GM12878 (cell line): ENCODE results near the gene SLC25A15. TPM values are rescaled to one million over a fixed set of nuclear protein-coding genes. Genes with fewer than 3 reads are reported as not detected.

Experiments used
- ATAC-seq: fragments of 200-7000 bp; cut with Tn5 transposase; 3 replicates; pipeline ENCODE4 v1.9.1; 2020; ENCODE audit warnings: mild to moderate bottlenecking, moderate library complexity
- BruUV-seq: library from RNA; stranded (reverse); fragments of 400-500 nt; replicated peaks from 2 replicates; lab custom pipeline; 2021; lab: Mats Ljungman, UMichigan
- CTCF ChIA-PET: fragments of 300-600 bp; sonication (Branson Sonifier 250); formaldehyde crosslinking; extraction: SDS; loops from one replicate; lab custom pipeline; 2021; ENCODE audit warnings: inconsistent platforms; lab: Yijun Ruan, JAX
- POLR2A ChIA-PET: fragments of 350-600 bp; formaldehyde crosslinking; extraction: SDS; loops from one replicate; lab custom pipeline; 2021; ENCODE audit warnings: inconsistent platforms; lab: Charles Lee
- RAD21 ChIA-PET: fragments of 300-600 bp; sonication (Branson Sonifier 250); formaldehyde crosslinking; loops from one replicate; lab custom pipeline; 2023; ENCODE audit warnings: antibody characterized with exemption; ENCODE audit not compliant: unreplicated experiment; lab: Charles Lee
- SMC1A ChIA-PET: fragments of 300-600 bp; sonication (Branson Sonifier 250); formaldehyde crosslinking; loops from one replicate; lab custom pipeline; 2023; ENCODE audit not compliant: unreplicated experiment, uncharacterized antibody; lab: Charles Lee
- DNase-seq: peaks from one replicate; pipeline ENCODE4 v3.0.0-alpha.2; 2011; ENCODE audit warnings: low read depth, low spot score
- FAIRE-seq: peaks from 3 replicates; lab custom pipeline; 2011; peaks lifted over from hg19 to GRCh38; lab: Jason Lieb, UNC
- H2AFZ ChIP-seq: 2 replicates; pipeline ENCODE4 v1.6.0; 2011; ENCODE audit warnings: low read depth, low read length, control low read depth; ENCODE audit not compliant: control insufficient read depth
- H3K27ac ChIP-seq: 2 replicates; pipeline ENCODE4 v1.5.1; 2011; ENCODE audit warnings: control low read depth; ENCODE audit not compliant: control insufficient read depth, insufficient read depth
- H3K27me3 ChIP-seq, 2 experiments: replicated peaks in 1 of 2; 2 replicates each; pipeline versions ENCODE4 v1.6.0 to v1.6.1; 2011; ENCODE audit warnings: low read length in 1 of 2; ENCODE audit not compliant: control insufficient read depth in 2 of 2, insufficient read depth in 2 of 2
- H3K36me3 ChIP-seq, 2 experiments: 2 replicates each; pipeline ENCODE4 v1.5.1; 2011; ENCODE audit warnings: low read length in 1 of 2; ENCODE audit not compliant: control insufficient read depth in 2 of 2, insufficient read depth in 2 of 2
- H3K4me1 ChIP-seq: 2 replicates; pipeline ENCODE4 v1.6.1; 2011; ENCODE audit warnings: mild to moderate bottlenecking, low read length, moderate library complexity, mixed read lengths; ENCODE audit not compliant: control insufficient read depth, insufficient read depth
- H3K4me2 ChIP-seq: 2 replicates; pipeline ENCODE4 v1.6.0; 2011; ENCODE audit warnings: control low read depth; ENCODE audit not compliant: control insufficient read depth, insufficient read depth
- H3K4me3 ChIP-seq: fragments of 200-600 bp; sonication (generic); 2 replicates; pipeline ENCODE4 v1.5.1; 2016
- H3K79me2 ChIP-seq: 2 replicates; pipeline ENCODE4 v1.6.0; 2011; ENCODE audit warnings: low read length; ENCODE audit not compliant: control insufficient read depth, insufficient read depth
- H3K9ac ChIP-seq: 2 replicates; pipeline ENCODE4 v1.8.0; 2011; ENCODE audit warnings: low read length, control low read depth, mixed read lengths; ENCODE audit not compliant: control insufficient read depth, insufficient read depth
- H3K9me3 ChIP-seq: replicated peaks from 3 replicates; pipeline ENCODE4 v1.5.1; 2011; ENCODE audit warnings: mild to moderate bottlenecking, low read length; ENCODE audit not compliant: control insufficient read depth, insufficient read depth
- H4K20me1 ChIP-seq: 2 replicates; pipeline ENCODE4 v1.6.0; 2011; ENCODE audit not compliant: control insufficient read depth, insufficient read depth
- CBFB ChIP-seq: IDR thresholded peaks from 2 replicates; pipeline ENCODE4 v1.6.1; 2016; ENCODE audit warnings: antibody characterized with exemption, low read depth
- CBX5 ChIP-seq: sonication (generic); IDR thresholded peaks from 2 replicates; pipeline ENCODE4 v1.6.1; 2016; ENCODE audit warnings: low read depth, moderate library complexity, mild to moderate bottlenecking, inconsistent platforms
- CTCF ChIP-seq, 3 experiments: IDR thresholded peaks in 2 of 3; conservative IDR thresholded peaks in 1 of 3; 2 replicates each; pipeline ENCODE4 v1.5.1; 2011; ENCODE audit warnings: low read depth in 3 of 3, low read length in 3 of 3, mild to moderate bottlenecking in 3 of 3, control low read depth in 2 of 3, moderate library complexity in 2 of 3, inconsistent platforms in 1 of 3, mixed read lengths in 1 of 3; ENCODE audit not compliant: control insufficient read depth in 2 of 3, insufficient read depth in 1 of 3; ENCODE audit errors: extremely low read depth in 1 of 3
- MEF2A ChIP-seq: IDR thresholded peaks from 2 replicates; pipeline ENCODE4 v1.6.1; 2011; ENCODE audit warnings: low read depth, mild to moderate bottlenecking, low read length, moderate library complexity; ENCODE audit not compliant: insufficient read depth
- NR2C1 ChIP-seq: fragments of 450-650 bp; IDR thresholded peaks from 2 replicates; pipeline ENCODE4 v1.6.1; 2017; ENCODE audit warnings: antibody characterized with exemption, mild to moderate bottlenecking, moderate library complexity
- RAD21 ChIP-seq: IDR thresholded peaks from 2 replicates; pipeline ENCODE4 v1.6.1; 2011; ENCODE audit warnings: mild to moderate bottlenecking, low read depth, low read length, moderate library complexity; ENCODE audit not compliant: insufficient read depth
- RELB ChIP-seq: fragments of 450-650 bp; IDR thresholded peaks from 2 replicates; pipeline ENCODE4 v1.6.1; 2017; ENCODE audit warnings: low read depth, mild to moderate bottlenecking, moderate library complexity
- SMC3 ChIP-seq: IDR thresholded peaks from 2 replicates; pipeline ENCODE4 v1.6.1; 2011; ENCODE audit warnings: low read length, improper control_type of control experiment, borderline replicate concordance
- SP1 ChIP-seq: IDR thresholded peaks from one replicate; pipeline ENCODE4 v1.6.1; 2011; ENCODE audit warnings: low read depth, low read length
- YY1 ChIP-seq: IDR thresholded peaks from 2 replicates; pipeline ENCODE4 v1.6.1; 2011; ENCODE audit warnings: low read depth, mild to moderate bottlenecking, low read length
- ZNF622 ChIP-seq: fragments of 450-650 bp; IDR thresholded peaks from 2 replicates; pipeline ENCODE4 v1.6.1; 2017; ENCODE audit warnings: mild to moderate bottlenecking, inconsistent platforms
- WGBS: methylation state at CpG from one replicate; pipeline ENCODE4 v1.1.6; 2016; ENCODE audit warnings: low lambda C conversion rate; ENCODE audit not compliant: insufficient replicate concordance, insufficient coverage; ENCODE audit errors: missing lambda C conversion rate; 5-methylcytosine and 5-hydroxymethylcytosine counted together
- in situ Hi-C: fragments of 300-500 bp; cut with MboI; formaldehyde crosslinking; loops from 9 replicates; pipeline ENCODE4 v1.14.3; 2018; ENCODE audit warnings: mixed read lengths
- intact Hi-C: fragments of 100-400 bp; cut with micrococcal nuclease; formaldehyde crosslinking; loops from one replicate; pipeline ENCODE4 v1.14.2; 2022; ENCODE audit not compliant: unreplicated experiment
- polyA plus RNA-seq, 11 experiments: library from polyadenylated mRNA; depleted of rRNA in 4 of 11; unstranded in 6 of 11; stranded (reverse) in 5 of 11; fragments of >200 nt; fragmentation: Nextera tagmentation in 4 of 11; fragmentation: Illumina TruSeq in 1 of 11; extraction: Ambion mirVana in 4 of 11; extraction: Trizol in 1 of 11; gene quantifications; 1 replicate in 1 of 11; 2 replicates in 10 of 11; pipeline versions ENCODE4 v1.2.1 to v1.2.3, GENCODE V29; 2011 to 2016; ENCODE audit warnings: inconsistent platforms in 2 of 11, missing spikeins in 2 of 11, low read depth in 1 of 11
- total RNA-seq, 4 experiments: library from RNA; depleted of rRNA in 3 of 4; stranded (reverse); fragments of >200 nt in 3 of 4; fragmentation: Illumina TruSeq in 1 of 4; extraction: Trizol in 1 of 4; gene quantifications; 2 replicates each; pipeline versions ENCODE4 v1.2.1 to v1.2.3, GENCODE V29; 2013 to 2021
- TF ChIP-seq, protein P1 (sequence below): fragments of 450-650 bp; IDR thresholded peaks from 2 replicates; pipeline ENCODE4 v1.6.1; 2017; ENCODE audit warnings: borderline replicate concordance
- TF ChIP-seq, protein P2 (sequence below): fragments of 450-650 bp; IDR thresholded peaks from 2 replicates; pipeline ENCODE4 v1.6.1; 2017; ENCODE audit warnings: mild to moderate bottlenecking, moderate library complexity

The SLC25A15 gene
- total and polyA plus RNA-seq, 10 of the 15 experiments (the other 5 are each of a cell fraction or from before 2014, with no cell fraction given): 2.7 to 20.6 (median 15.0) TPM

DNA sequence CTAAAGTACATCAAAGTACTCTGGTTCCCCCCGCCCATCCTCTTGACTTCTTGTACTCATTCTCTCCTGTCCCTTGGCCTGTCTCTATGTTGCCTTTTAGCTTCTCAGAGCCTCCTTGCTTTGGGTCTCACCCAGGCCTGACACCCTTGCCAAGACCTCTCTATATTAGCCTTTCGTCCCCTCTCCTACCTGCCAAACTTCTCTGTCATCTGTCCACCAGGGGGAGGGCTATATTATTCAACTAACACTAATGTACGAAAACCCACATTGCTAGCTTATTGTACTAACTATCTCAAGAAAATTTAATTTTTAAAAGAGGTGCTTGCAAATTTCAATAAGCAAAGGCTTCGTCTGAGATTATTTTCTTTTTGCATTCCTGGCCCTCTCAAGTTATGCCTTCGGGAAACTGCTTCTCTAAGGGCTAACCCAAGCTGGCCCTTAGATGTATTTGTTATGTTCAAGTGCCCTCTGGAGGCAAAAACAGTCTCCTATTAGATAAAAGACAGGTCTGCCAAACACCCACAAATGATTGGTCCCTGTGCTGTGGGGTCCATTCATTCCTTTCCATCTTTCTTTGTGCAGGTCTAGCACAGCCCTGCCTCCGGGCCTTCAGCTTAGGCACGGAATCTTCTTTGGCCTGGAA, 12.1 kb upstream of the SLC25A15 start:
- Histone ChIP-seq H3K79me2 (no peaks in the 10 kb centered on the region), H3K36me3 (no peaks in the 10 kb centered on the region), H3K9ac (no peak overlapping the region), H3K4me1 (peaks cover 11% of the 10 kb centered on the region), H3K27me3 (no peaks in the 10 kb centered on the region), H3K27ac (peak overlapping the region; percentile 17; the same call in 1 of the 2 replicates), H3K4me3 (no peak overlapping the region), H3K4me2 (peak overlapping the region; percentile 40), H3K9me3 (no peaks in the 10 kb centered on the region), H4K20me1 (no peaks in the 10 kb centered on the region), H2AFZ (peak overlapping the region; percentile 75)
- RAD21 ChIA-PET: interaction anchor here (0.6 to 3.0 kb wide), 28 partner anchors 10 to 1161 kb away, joined by 3 to 19 read pairs (median 4); partner anchors contain the start of genes ELF1 and SLC25A15
- WGBS: under 1% methylated on average over 7 of the region's 7 CpGs
- in situ Hi-C loops (loop anchor here (5.0 kb wide), 1 partner anchor 715 kb away; no protein-coding TSS in a partner anchor), intact Hi-C loops (loop anchor here (5.0 to 10.0 kb wide), 7 partner anchors 40 to 1090 kb away; partner anchors contain the start of gene FOXO1)
- FAIRE-seq: peak; percentile 84
- no TSS peak for BruUV-seq
- POLR2A ChIA-PET: interaction anchor here (1.1 to 1.3 kb wide), 2 partner anchors 10 to 196 kb away, joined by 3 read pairs; no protein-coding TSS in a partner anchor
- SMC1A ChIA-PET: interaction anchor here (0.6 to 2.6 kb wide), 39 partner anchors 9 to 1094 kb away, joined by 3 to 15 read pairs (median 4); partner anchors contain the start of gene SLC25A15
- DNase-seq: no peak
- CTCF ChIA-PET: interaction anchor here (0.6 to 4.5 kb wide), 73 partner anchors 10 to 1161 kb away, joined by 3 to 36 read pairs (median 4); partner anchors contain the start of gene SLC25A15
- ATAC-seq: peak; percentile 95
- TF ChIP-seq YY1: 0 out of 2 replicates have a peak, but pooled peaks have one; percentile 29
- TF ChIP-seq SP1: no peak
- no peak for TF ChIP-seq CBX5
- TF ChIP-seq, protein P1, sequence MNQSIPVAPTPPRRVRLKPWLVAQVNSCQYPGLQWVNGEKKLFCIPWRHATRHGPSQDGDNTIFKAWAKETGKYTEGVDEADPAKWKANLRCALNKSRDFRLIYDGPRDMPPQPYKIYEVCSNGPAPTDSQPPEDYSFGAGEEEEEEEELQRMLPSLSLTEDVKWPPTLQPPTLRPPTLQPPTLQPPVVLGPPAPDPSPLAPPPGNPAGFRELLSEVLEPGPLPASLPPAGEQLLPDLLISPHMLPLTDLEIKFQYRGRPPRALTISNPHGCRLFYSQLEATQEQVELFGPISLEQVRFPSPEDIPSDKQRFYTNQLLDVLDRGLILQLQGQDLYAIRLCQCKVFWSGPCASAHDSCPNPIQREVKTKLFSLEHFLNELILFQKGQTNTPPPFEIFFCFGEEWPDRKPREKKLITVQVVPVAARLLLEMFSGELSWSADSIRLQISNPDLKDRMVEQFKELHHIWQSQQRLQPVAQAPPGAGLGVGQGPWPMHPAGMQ: no peak
- no peak for TF ChIP-seq RELB
- TF ChIP-seq, protein P2, sequence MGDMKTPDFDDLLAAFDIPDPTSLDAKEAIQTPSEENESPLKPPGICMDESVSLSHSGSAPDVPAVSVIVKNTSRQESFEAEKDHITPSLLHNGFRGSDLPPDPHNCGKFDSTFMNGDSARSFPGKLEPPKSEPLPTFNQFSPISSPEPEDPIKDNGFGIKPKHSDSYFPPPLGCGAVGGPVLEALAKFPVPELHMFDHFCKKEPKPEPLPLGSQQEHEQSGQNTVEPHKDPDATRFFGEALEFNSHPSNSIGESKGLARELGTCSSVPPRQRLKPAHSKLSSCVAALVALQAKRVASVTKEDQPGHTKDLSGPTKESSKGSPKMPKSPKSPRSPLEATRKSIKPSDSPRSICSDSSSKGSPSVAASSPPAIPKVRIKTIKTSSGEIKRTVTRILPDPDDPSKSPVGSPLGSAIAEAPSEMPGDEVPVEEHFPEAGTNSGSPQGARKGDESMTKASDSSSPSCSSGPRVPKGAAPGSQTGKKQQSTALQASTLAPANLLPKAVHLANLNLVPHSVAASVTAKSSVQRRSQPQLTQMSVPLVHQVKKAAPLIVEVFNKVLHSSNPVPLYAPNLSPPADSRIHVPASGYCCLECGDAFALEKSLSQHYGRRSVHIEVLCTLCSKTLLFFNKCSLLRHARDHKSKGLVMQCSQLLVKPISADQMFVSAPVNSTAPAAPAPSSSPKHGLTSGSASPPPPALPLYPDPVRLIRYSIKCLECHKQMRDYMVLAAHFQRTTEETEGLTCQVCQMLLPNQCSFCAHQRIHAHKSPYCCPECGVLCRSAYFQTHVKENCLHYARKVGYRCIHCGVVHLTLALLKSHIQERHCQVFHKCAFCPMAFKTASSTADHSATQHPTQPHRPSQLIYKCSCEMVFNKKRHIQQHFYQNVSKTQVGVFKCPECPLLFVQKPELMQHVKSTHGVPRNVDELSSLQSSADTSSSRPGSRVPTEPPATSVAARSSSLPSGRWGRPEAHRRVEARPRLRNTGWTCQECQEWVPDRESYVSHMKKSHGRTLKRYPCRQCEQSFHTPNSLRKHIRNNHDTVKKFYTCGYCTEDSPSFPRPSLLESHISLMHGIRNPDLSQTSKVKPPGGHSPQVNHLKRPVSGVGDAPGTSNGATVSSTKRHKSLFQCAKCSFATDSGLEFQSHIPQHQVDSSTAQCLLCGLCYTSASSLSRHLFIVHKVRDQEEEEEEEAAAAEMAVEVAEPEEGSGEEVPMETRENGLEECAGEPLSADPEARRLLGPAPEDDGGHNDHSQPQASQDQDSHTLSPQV: no peak
- TF ChIP-seq RAD21: peak; percentile 73
- 0 out of 2 replicates have a peak, but pooled peaks have one; percentile 7 for TF ChIP-seq CBFB
- TF ChIP-seq NR2C1: no peak
- no peak for TF ChIP-seq MEF2A
- TF ChIP-seq CTCF (IDR thresholded peaks at IDR 0.05 in 2 of 3, conservative IDR thresholded peaks at IDR 0.05 in 1 of 3; ENCODE audit: control insufficient read depth in 2 of 3, extremely low read depth in 1 of 3, insufficient read depth in 1 of 3, low read depth in 3 of 3, low read length in 3 of 3): peak; percentile 53 to 60 (median 57)
- TF ChIP-seq ZNF622: no peak
- peak; percentile 58; the same call in 1 of the 2 replicates for TF ChIP-seq SMC3
